Right lobe of liver (tissue), 4 donors: ENCODE data around the gene HOXA9.

Experiments
- CTCF ChIP-seq, 4 donors: fragments of 200-600 bp in 3 of 4; fragments of 450-650 bp in 1 of 4; IDR thresholded peaks; one replicate each; pipeline versions ENCODE4 v1.5.1 to v1.8.0; 2016 to 2022; ENCODE audit warnings: antibody characterized with exemption in 4 of 4, mild to moderate bottlenecking in 2 of 4
- POLR2A ChIP-seq: fragments of 450-650 bp; IDR thresholded peaks from one replicate; pipeline ENCODE4 v1.6.1; 2017; ENCODE audit warnings: antibody characterized with exemption, mild to moderate bottlenecking
- donor health status: DM: no; HTN: no; CAD: no.
- donor health status: DM: no; HTN: no; CAD: no.
- donor health status: DM: no; HTN: yes; CAD: no.

- TF ChIP-seq POLR2A (no peak), CTCF (IDR thresholded peaks at IDR 0.05) (no peak)
Measured at GRCh38 chr7:27211084-27211446, 45.7 kb upstream of the HOXA9 start.
